Lower lobe of right lung (tissue), 2 donors: ENCODE data around the gene RYR1. TPM values are rescaled to one million over a fixed set of nuclear protein-coding genes. Genes with fewer than 3 reads are reported as not detected.
"Not testable (repeated sequence)": the region's sequence is repeated elsewhere in the genome, so short reads cannot be mapped to it uniquely, and the experiment has no call there.

Source experiments
- ATAC-seq, 2 donors: fragments of 200-7000 bp; cut with Tn5 transposase; one replicate each; pipeline ENCODE4 v1.9.1; 2020 to 2022; ENCODE audit warnings: mild to moderate bottlenecking in 2 of 2, moderate library complexity in 2 of 2
- DNase-seq: peaks from one replicate; pipeline ENCODE4 v3.0.0-alpha.2; 2020
- H3K27ac ChIP-seq: fragments of 200-600 bp; one replicate; pipeline ENCODE4 v1.8.0; 2022
- H3K27me3 ChIP-seq: fragments of 200-600 bp; one replicate; pipeline ENCODE4 v1.8.0; 2022; ENCODE audit warnings: low read depth
- H3K36me3 ChIP-seq: fragments of 200-600 bp; one replicate; pipeline ENCODE4 v1.8.0; 2022; ENCODE audit warnings: mild to moderate bottlenecking
- H3K4me1 ChIP-seq: fragments of 200-600 bp; one replicate; pipeline ENCODE4 v1.8.0; 2022
- H3K4me3 ChIP-seq: fragments of 200-600 bp; one replicate; pipeline ENCODE4 v1.8.0; 2022; ENCODE audit warnings: mild to moderate bottlenecking
- H3K9me3 ChIP-seq: fragments of 200-600 bp; one replicate; pipeline ENCODE4 v1.8.0; 2022
- CTCF ChIP-seq: fragments of 200-600 bp; IDR thresholded peaks from one replicate; pipeline ENCODE4 v1.8.0; 2022; ENCODE audit warnings: antibody characterized with exemption, mild to moderate bottlenecking
- intact Hi-C: fragments of 100-400 bp; cut with DNase I; formaldehyde crosslinking; loops from one replicate; pipeline ENCODE4 v1.11.0; 2022
- total RNA-seq: library from RNA; stranded (reverse); fragmentation: NEBNext Ultra II Directional; extraction: Animal tissue kit (Norgen Biotek cat#: 25700); gene quantifications from one replicate; pipeline ENCODE4 v1.2.1, GENCODE V29; 2021
- donor health status: DM: no; HTN: yes; CAD: no; lungs with severe emphysema.

Gene RYR1
- total RNA-seq, 1 donor from 2014 or later, result 9.2 TPM

DNA sequence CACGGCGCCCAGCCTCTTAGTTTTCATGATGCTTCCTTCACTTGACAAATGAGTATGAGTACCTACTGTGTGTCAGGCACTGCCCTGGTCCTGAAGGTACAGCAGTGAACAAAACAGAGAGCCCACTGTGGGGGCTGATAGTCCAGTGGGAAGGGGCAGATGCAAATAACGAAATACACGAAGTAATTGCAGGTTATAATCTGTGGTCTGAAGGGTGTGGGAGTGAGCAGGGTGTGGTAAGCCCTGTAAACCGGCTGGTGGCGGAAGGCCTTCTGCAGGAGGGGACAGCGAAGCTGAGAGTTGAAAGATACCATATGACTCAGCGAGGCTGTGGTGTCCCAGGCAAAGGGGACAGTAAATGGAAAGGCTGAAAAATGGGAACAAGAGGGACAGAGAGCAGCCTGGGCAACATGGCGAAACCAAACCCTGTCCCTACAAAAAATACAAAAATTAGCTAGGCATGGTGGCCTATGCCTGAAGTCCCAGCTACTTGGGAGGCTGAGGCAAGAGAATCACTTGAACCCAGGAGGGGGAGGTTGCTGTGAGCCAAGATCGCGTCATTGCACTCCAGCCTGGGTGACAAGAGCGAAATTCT lies 123.8 kb downstream of the RYR1 start:
- TF ChIP-seq CTCF, result no peak
- peak; percentile 75 to 82 for ATAC-seq
- H3K4me3 ChIP-seq, result no peak overlapping the region
- peak; percentile 64 for DNase-seq
- no peaks in the 10 kb centered on the region for H3K4me1 ChIP-seq
- H3K27me3 ChIP-seq, result no peaks in the 10 kb centered on the region
- H3K9me3 ChIP-seq, result no peaks in the 10 kb centered on the region
- intact Hi-C loops, result no loop called here
- no peaks in the 10 kb centered on the region for H3K36me3 ChIP-seq
- no peak overlapping the region for H3K27ac ChIP-seq

DNA sequence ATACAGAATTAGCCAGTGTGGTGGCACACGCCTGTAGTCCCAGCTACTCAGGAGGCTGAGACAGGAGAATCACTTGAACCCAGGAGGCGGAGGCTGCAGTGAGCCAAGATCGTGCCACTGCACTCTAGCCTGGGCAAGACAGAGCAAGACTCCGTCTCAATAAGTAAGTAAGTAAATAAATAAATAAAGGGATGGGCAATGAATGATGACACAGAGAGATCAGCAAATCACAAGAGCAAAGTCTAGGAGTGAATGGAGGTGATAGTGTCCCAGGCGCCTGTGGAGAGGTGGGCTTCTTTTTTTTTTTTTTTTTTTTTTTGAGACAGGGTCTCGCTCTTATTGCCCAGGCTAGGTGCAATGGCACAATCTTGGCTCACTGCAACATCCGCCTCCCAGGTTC lies 125.4 kb downstream of the RYR1 start:
- H3K4me3 ChIP-seq, H3K27ac ChIP-seq, intact Hi-C loops, H3K27me3 ChIP-seq, ATAC-seq, H3K36me3 ChIP-seq, H3K4me1 ChIP-seq, H3K9me3 ChIP-seq: not testable (repeated sequence)
- DNase-seq, result peak; percentile 7

GRCh38 chr19:38559428-38560401 lies 126.2 kb downstream of the RYR1 start:
- no peaks in the 10 kb centered on the region for H3K4me1 ChIP-seq
- H3K4me3 ChIP-seq, result no peak overlapping the region
- no peak overlapping the region for H3K27ac ChIP-seq
- H3K9me3 ChIP-seq, result no peaks in the 10 kb centered on the region
- H3K36me3 ChIP-seq, result no peaks in the 10 kb centered on the region
- peaks cover 14% of the 10 kb centered on the region for H3K27me3 ChIP-seq
- intact Hi-C loops, result no loop called here
- DNase-seq (peak; percentile 4), ATAC-seq (peak; percentile 29 to 36)
- no peak for TF ChIP-seq CTCF

DNA sequence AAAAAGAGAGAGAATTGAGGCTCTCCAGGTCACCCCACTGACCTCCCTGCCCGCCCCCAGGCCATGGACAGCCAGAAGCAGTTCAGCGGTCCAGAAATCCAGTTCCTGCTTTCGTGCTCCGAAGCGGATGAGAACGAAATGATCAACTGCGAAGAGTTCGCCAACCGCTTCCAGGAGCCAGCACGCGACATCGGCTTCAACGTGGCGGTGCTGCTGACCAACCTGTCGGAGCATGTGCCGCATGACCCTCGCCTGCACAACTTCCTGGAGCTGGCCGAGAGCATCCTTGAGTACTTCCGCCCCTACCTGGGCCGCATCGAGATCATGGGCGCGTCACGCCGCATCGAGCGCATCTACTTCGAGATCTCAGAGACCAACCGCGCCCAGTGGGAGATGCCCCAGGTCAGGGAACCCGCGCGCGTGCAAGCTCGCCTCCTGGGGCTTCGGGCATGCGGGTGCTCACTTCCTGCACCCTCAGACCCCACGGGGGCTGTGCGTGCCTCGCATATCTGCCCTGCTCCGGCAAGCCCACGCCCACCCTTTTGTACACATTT lies 127.6 kb downstream of the RYR1 start:
- H3K27ac ChIP-seq, result no peak overlapping the region
- intact Hi-C loops, result no loop called here
- DNase-seq (peak; percentile 45), ATAC-seq (no peak)
- H3K4me3 ChIP-seq, result no peak overlapping the region
- no peak for TF ChIP-seq CTCF
- no peaks in the 10 kb centered on the region for H3K9me3 ChIP-seq
- peaks cover 4% of the 10 kb centered on the region for H3K4me1 ChIP-seq
- no peaks in the 10 kb centered on the region for H3K36me3 ChIP-seq
- H3K27me3 ChIP-seq, result peaks cover 20% of the 10 kb centered on the region

- H3K9me3 ChIP-seq, result no peaks in the 10 kb centered on the region
- H3K4me1 ChIP-seq, result peaks cover 4% of the 10 kb centered on the region
- no peak overlapping the region for H3K27ac ChIP-seq
- H3K27me3 ChIP-seq, result peaks cover 20% of the 10 kb centered on the region
- ATAC-seq (peak in 1 of 2 donors; percentile 3), DNase-seq (peak; percentile 33)
- intact Hi-C loops, result no loop called here
- no peak for TF ChIP-seq CTCF
- no peak overlapping the region for H3K4me3 ChIP-seq
- no peaks in the 10 kb centered on the region for H3K36me3 ChIP-seq
Observed at GRCh38 chr19:38561658-38562057, 128.2 kb downstream of the RYR1 start.

- Histone ChIP-seq H3K4me1 (peaks cover 4% of the 10 kb centered on the region), H3K36me3 (no peaks in the 10 kb centered on the region), H3K9me3 (no peaks in the 10 kb centered on the region), H3K27ac (no peak overlapping the region), H3K4me3 (no peak overlapping the region), H3K27me3 (peaks cover 20% of the 10 kb centered on the region)
- intact Hi-C loops, result no loop called here
- ATAC-seq (no peak), DNase-seq (peak; percentile 28)
- no peak for TF ChIP-seq CTCF
Observed at GRCh38 chr19:38562096-38562495, 128.6 kb downstream of the RYR1 start.
